Neuronal stem cell (in vitro differentiated cells): ENCODE measurements around the gene LUC7L3.

Experiments used
- DNase-seq: peaks from one replicate; pipeline ENCODE4 v3.0.0-alpha.2; 2013; ENCODE audit warnings: low spot score
- H2AFZ ChIP-seq: one replicate; pipeline ENCODE4 v1.6.1; 2013; ENCODE audit warnings: mild to moderate bottlenecking, low read length, inconsistent platforms
- H2AK5ac ChIP-seq: 2 replicates; pipeline ENCODE4 v1.6.1; 2013; ENCODE audit warnings: low read depth, mild to moderate bottlenecking, inconsistent platforms, low read length, moderate library complexity, mixed read lengths
- H2BK120ac ChIP-seq: 2 replicates; pipeline ENCODE4 v1.6.1; 2013; ENCODE audit warnings: low read depth, mild to moderate bottlenecking, inconsistent platforms, low read length, moderate library complexity, mixed read lengths
- H2BK12ac ChIP-seq: one replicate; pipeline ENCODE4 v1.6.1; 2013; ENCODE audit warnings: low read length, inconsistent platforms
- H2BK15ac ChIP-seq: 2 replicates; pipeline ENCODE4 v1.6.1; 2013; ENCODE audit warnings: mild to moderate bottlenecking, low read length, inconsistent platforms, mixed read lengths
- H2BK5ac ChIP-seq: one replicate; pipeline ENCODE4 v1.6.1; 2013; ENCODE audit warnings: inconsistent platforms, mild to moderate bottlenecking, low read length, moderate library complexity
- H3K14ac ChIP-seq: one replicate; pipeline ENCODE4 v1.6.1; 2013; ENCODE audit warnings: low read length, inconsistent platforms
- H3K18ac ChIP-seq: 2 replicates; pipeline ENCODE4 v1.6.1; 2013; ENCODE audit warnings: low read length, inconsistent platforms
- H3K23ac ChIP-seq: 2 replicates; pipeline ENCODE4 v1.6.1; 2013; ENCODE audit warnings: low read depth, mild to moderate bottlenecking, mixed read lengths, low read length, inconsistent platforms; ENCODE audit not compliant: poor library complexity
- H3K27ac ChIP-seq: replicated peaks from 3 replicates; pipeline ENCODE4 v1.5.1; 2013; ENCODE audit warnings: low read length, inconsistent platforms
- H3K27me3 ChIP-seq, 3 experiments: 2 replicates each; pipeline ENCODE4 v1.6.1; 2013; ENCODE audit warnings: low read length in 3 of 3, mild to moderate bottlenecking in 2 of 3, inconsistent platforms in 1 of 3, low read depth in 1 of 3, mixed read lengths in 1 of 3, moderate library complexity in 1 of 3; ENCODE audit not compliant: control insufficient read depth in 3 of 3, insufficient read depth in 3 of 3
- H3K36me3 ChIP-seq, 2 donors: replicated peaks in 1 of 2; 2 replicates each; pipeline ENCODE4 v1.6.1; 2013; ENCODE audit warnings: low read length in 2 of 2; ENCODE audit not compliant: control insufficient read depth in 2 of 2, insufficient read depth in 2 of 2
- H3K4ac ChIP-seq: 2 replicates; pipeline ENCODE4 v1.6.1; 2013; ENCODE audit warnings: inconsistent platforms, mild to moderate bottlenecking, low read length, moderate library complexity
- H3K4me1 ChIP-seq, 2 donors: 1 replicate in 1 of 2; 2 replicates in 1 of 2; pipeline ENCODE4 v1.6.1; 2013; ENCODE audit warnings: low read length in 2 of 2, low read depth in 1 of 2; ENCODE audit not compliant: control insufficient read depth in 2 of 2, insufficient read depth in 1 of 2
- H3K4me2 ChIP-seq: one replicate; pipeline ENCODE4 v1.6.1; 2013; ENCODE audit warnings: mild to moderate bottlenecking, low read length, inconsistent platforms; ENCODE audit not compliant: insufficient read depth, poor library complexity, severe bottlenecking
- H3K4me3 ChIP-seq, 2 donors: 2 replicates each; pipeline ENCODE4 v1.5.1; 2013; ENCODE audit warnings: low read length in 2 of 2, mild to moderate bottlenecking in 2 of 2, inconsistent platforms in 1 of 2, moderate library complexity in 1 of 2
- H3K79me1 ChIP-seq: one replicate; pipeline ENCODE4 v1.6.1; 2013; ENCODE audit warnings: low read depth, mild to moderate bottlenecking, inconsistent platforms, low read length, moderate library complexity
- H3K9ac ChIP-seq: one replicate; pipeline ENCODE4 v1.6.1; 2013; ENCODE audit warnings: mild to moderate bottlenecking, low read depth, low read length, inconsistent platforms; ENCODE audit not compliant: poor library complexity
- H3K9me3 ChIP-seq, 2 donors: replicated peaks in 1 of 2; 2 replicates each; pipeline versions ENCODE3 to v1.6.1; 2013; ENCODE audit warnings: low read length in 2 of 2, mild to moderate bottlenecking in 2 of 2, inconsistent platforms in 1 of 2, low read depth in 1 of 2, mixed read lengths in 1 of 2, moderate library complexity in 1 of 2; ENCODE audit not compliant: control insufficient read depth in 2 of 2, insufficient read depth in 1 of 2
- H4K8ac ChIP-seq: one replicate; pipeline ENCODE4 v1.6.1; 2013; ENCODE audit warnings: low read depth, mild to moderate bottlenecking, inconsistent platforms, low read length, moderate library complexity
- H4K91ac ChIP-seq: one replicate; pipeline ENCODE4 v1.6.1; 2013; ENCODE audit warnings: low read length, low read depth, mild to moderate bottlenecking, inconsistent platforms; ENCODE audit not compliant: poor library complexity
- WGBS, 2 donors: extraction: QIAGEN DNeasy Blood & Tissue Kit; methylation state at CpG; one replicate each; pipeline ENCODE4 v1.1.7; 2013; ENCODE audit warnings: missing lambda C conversion rate in 2 of 2, mixed read lengths in 1 of 2; ENCODE audit not compliant: insufficient read length in 2 of 2, insufficient replicate concordance in 1 of 2; ENCODE audit errors: extremely low coverage in 2 of 2; 5-methylcytosine and 5-hydroxymethylcytosine counted together

The LUC7L3 gene

GRCh38 chr17:50754521-50754920 is 35.1 kb downstream of the LUC7L3 start:
- H3K9ac ChIP-seq, result no peak overlapping the region
- H4K8ac ChIP-seq, result no peak overlapping the region
- no peak overlapping the region for H2AFZ ChIP-seq
- no peak overlapping the region for H3K4ac ChIP-seq
- H2AK5ac ChIP-seq, result no peak overlapping the region
- no peak overlapping the region for H3K27ac ChIP-seq
- no peaks in the 10 kb centered on the region for H3K79me1 ChIP-seq
- no peak overlapping the region for H3K23ac ChIP-seq
- H3K4me3 ChIP-seq, result no peak overlapping the region
- H2BK12ac ChIP-seq, result no peak overlapping the region
- no peak overlapping the region for H3K14ac ChIP-seq
- no peaks in the 10 kb centered on the region for H3K4me1 ChIP-seq
- no peak overlapping the region for H3K4me2 ChIP-seq
- no peak overlapping the region for H2BK5ac ChIP-seq
- WGBS, 2 donors, result no CpG with 5 or more reads among the region's 2 CpGs
- no peaks in the 10 kb centered on the region for H3K27me3 ChIP-seq
- no peak overlapping the region for H4K91ac ChIP-seq
- H3K18ac ChIP-seq, result no peak overlapping the region
- H2BK15ac ChIP-seq, result no peak overlapping the region
- H3K36me3 ChIP-seq, result peaks cover 15 to 69% of the 10 kb centered on the region in 2 donors
- no peaks in the 10 kb centered on the region for H3K9me3 ChIP-seq
- no peak overlapping the region for H2BK120ac ChIP-seq
- DNase-seq, result no peak

GRCh38 chr17:50758524-50758923 is 39.1 kb downstream of the LUC7L3 start:
- Histone ChIP-seq H3K4ac (no peak overlapping the region), H3K14ac (no peak overlapping the region)
- WGBS, 2 donors, result no CpG with 5 or more reads among the region's 5 CpGs

GRCh38 chr17:50758989-50759544 is 39.7 kb downstream of the LUC7L3 start:
- Histone ChIP-seq H3K4me2 (no peak overlapping the region), H2BK15ac (no peak overlapping the region), H3K14ac (no peak overlapping the region), H3K9me3 (no peaks in the 10 kb centered on the region), H4K91ac (no peak overlapping the region), H3K18ac (no peak overlapping the region), H3K27ac (no peak overlapping the region), H3K27me3 (no peaks in the 10 kb centered on the region), H2BK120ac (no peak overlapping the region), H3K36me3 (peaks cover 0 to 23% of the 10 kb centered on the region in 2 donors), H2AK5ac (no peak overlapping the region), H3K4me3 (no peak overlapping the region), H3K9ac (no peak overlapping the region), H4K8ac (no peak overlapping the region), H3K4me1 (peaks cover 0 to 5% of the 10 kb centered on the region in 2 donors), H3K4ac (no peak overlapping the region), H2BK5ac (no peak overlapping the region), H3K23ac (no peak overlapping the region), H2AFZ (no peak overlapping the region), H3K79me1 (no peaks in the 10 kb centered on the region), H2BK12ac (no peak overlapping the region)
- DNase-seq, result no peak
- WGBS, 2 donors, result no CpG with 5 or more reads among the region's 9 CpGs

More at GRCh38 chr17:50758524-50758923, 39.1 kb downstream of the LUC7L3 start:
- H3K9me3 ChIP-seq, result no peaks in the 10 kb centered on the region
- no peak overlapping the region for H3K4me3 ChIP-seq
- H2BK120ac ChIP-seq, result no peak overlapping the region
- no peak for DNase-seq
- H2BK15ac ChIP-seq, result no peak overlapping the region
- no peak overlapping the region for H2BK5ac ChIP-seq
- no peak overlapping the region for H3K18ac ChIP-seq
- no peaks in the 10 kb centered on the region for H3K4me1 ChIP-seq
- no peaks in the 10 kb centered on the region for H3K79me1 ChIP-seq
- H3K27ac ChIP-seq, result no peak overlapping the region
- H3K4me2 ChIP-seq, result no peak overlapping the region
- H2AFZ ChIP-seq, result no peak overlapping the region
- no peak overlapping the region for H3K23ac ChIP-seq
- no peak overlapping the region for H3K9ac ChIP-seq
- no peak overlapping the region for H4K8ac ChIP-seq
- peaks cover 0 to 29% of the 10 kb centered on the region in 2 donors for H3K36me3 ChIP-seq
- H2BK12ac ChIP-seq, result no peak overlapping the region
- H2AK5ac ChIP-seq, result no peak overlapping the region
- no peak overlapping the region for H4K91ac ChIP-seq
- no peaks in the 10 kb centered on the region for H3K27me3 ChIP-seq

GRCh38 chr17:50762177-50762576 is 42.8 kb downstream of the LUC7L3 start:
- Histone ChIP-seq H3K27me3 (peaks cover 0 to 2% (median 0%) of the 10 kb centered on the region in 3 experiments), H3K14ac (no peak overlapping the region), H4K91ac (no peak overlapping the region), H2BK12ac (no peak overlapping the region), H2BK5ac (no peak overlapping the region), H3K4me3 (no peak overlapping the region), H3K4ac (no peak overlapping the region), H3K79me1 (no peaks in the 10 kb centered on the region), H2BK15ac (no peak overlapping the region), H3K18ac (no peak overlapping the region), H2AFZ (no peak overlapping the region), H2BK120ac (no peak overlapping the region), H3K27ac (no peak overlapping the region), H3K4me1 (peaks cover 3 to 30% of the 10 kb centered on the region in 2 donors), H3K9ac (no peak overlapping the region), H4K8ac (no peak overlapping the region), H3K23ac (no peak overlapping the region), H3K36me3 (no peaks in the 10 kb centered on the region), H3K9me3 (no peaks in the 10 kb centered on the region), H3K4me2 (no peak overlapping the region), H2AK5ac (no peak overlapping the region)
- WGBS, 2 donors, result no CpG with 5 or more reads among the region's 2 CpGs
- no peak for DNase-seq
